ENCODE results near the gene APBA2. TPM values are rescaled to one million over a fixed set of nuclear protein-coding genes. Genes with fewer than 3 reads are reported as not detected.
"Not testable (repeated sequence)": the region's sequence is repeated elsewhere in the genome, so short reads cannot be mapped to it uniquely, and the experiment has no call there.

APBA2 gene
- total RNA-seq, 2 donors from 2014 or later, result 2.7 to 4.0 TPM

DNA sequence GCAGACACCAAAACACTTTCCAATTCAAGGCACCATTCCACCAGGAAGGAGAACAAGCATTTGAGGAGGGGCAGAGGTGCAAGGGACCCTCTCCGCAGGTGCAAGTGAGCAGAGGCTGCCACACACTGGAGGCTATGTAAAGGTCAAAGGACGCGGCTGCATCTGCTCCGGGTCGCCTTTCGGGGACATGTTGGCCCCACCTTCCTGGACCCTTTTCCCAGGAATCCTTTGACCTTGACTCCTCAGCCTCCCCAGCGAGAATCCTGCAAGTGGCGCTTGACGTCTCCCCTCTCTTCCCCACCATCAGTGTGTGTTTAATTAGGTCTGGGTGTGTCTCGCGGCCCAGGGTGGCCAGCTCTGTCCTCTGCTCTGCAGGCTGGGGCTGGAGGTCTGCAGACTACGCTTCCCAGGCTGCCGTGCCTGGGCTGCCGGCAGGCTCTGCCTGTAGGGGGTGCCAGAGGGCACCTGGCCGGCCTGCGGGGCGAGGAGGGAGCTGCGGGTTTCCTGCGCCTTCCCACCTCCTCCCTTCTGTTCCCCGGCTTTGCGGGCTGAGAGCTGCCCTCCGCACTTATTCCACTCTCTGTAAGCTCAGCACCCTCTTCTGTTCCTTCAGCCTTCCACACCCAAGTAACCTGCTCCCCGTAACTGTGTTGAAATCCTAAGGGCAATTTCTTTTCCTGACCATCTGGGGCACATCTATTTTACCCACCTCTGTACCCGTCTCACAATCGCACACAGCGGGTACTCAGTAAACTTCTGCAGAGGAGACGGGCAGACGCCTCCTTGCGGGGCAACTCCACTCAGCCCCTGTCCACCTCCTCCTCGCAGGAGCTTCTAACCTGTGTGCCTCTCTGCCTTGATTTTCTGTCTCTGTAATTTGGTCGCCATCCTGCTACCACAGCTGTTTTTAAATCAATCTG is 254.0 kb downstream of the APBA2 start:
- DNase-seq (ENCODE audit: low spot score), result peak; percentile 77
- intact Hi-C loops (cut with DNase I), result no loop called here

DNA sequence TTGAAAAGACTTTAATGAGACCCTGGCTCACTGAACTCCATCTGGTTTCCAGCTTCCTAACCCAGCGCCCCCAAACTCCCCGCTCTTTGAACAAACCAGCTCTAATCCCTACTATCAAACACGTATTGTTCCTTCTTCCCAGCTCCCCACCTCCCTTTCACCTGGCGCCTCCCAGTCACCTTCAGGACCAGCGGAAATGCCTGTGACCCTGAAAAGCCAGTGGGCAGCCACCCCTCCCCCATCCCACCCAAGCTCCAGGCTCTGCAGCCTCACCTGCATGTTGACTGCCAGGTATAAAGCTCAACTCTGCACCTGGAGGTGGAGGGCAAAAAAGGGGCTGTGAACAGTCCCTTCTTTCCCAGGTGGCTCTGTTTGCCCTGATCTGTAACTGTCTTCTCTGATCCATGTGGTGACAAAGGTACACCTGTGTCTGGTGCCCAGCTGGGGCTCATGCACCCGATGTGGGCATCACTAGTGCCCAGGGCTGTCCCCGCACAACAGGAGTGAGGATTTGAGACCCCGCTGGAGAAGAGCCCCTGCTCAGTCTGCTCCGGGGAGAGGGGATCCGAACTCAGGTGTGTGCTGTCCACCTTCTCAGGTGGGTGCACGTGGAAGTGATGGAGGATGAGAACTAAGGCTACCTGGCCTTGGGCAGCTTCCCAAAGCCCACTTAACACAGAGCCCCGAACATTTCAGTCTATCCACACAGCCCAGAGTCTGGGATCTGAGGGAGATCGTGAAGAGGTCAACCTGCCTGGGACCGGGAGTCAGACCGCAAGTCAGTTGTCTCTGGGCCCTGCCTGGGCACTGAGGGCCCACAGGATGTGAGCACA is 254.9 kb downstream of the APBA2 start:
- intact Hi-C loops (cut with DNase I), result no loop called here
- DNase-seq (ENCODE audit: low spot score), result peak; percentile 47

DNA sequence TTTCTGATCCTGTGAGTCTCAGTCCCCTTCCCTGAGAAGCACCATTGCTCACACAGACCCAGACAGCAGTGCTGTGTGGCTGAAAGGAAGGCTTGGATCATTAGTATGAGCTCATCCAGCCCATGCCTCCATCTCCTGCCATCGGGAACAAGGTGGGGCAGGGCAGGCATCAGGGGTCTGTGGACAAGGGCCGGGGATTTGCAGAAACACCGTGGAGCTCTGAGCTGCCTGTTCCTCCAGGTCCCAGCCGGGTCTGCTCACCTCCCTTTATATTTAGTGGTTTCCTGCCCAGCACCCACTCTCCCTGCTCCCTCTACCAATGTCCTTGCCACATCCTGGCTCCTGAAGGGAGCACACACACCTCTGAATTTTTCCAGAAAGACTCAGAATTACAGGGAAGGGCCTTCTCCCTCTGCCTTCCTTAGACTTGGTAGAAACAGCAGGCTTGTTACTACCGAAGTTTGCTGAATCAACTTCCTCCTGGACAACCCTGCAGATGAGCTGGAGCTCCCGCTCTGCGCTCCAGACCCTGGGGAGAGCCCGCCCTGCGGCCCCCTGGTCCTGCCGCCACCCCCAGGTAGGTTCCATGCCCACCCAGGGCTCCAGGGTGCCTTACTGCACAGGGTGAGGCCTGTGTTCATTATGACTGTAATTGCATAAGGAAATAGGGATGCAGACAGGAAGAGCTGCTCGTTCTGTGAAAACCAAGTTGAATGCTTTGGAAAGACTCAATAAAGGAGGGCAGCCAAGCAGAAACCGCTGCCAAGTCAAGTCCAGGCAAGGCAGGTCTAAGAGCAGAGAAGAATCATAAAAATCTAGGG is 255.7 kb downstream of the APBA2 start:
- DNase-seq (ENCODE audit: low spot score), result peak; percentile 45
- intact Hi-C loops (cut with DNase I), result no loop called here

DNA sequence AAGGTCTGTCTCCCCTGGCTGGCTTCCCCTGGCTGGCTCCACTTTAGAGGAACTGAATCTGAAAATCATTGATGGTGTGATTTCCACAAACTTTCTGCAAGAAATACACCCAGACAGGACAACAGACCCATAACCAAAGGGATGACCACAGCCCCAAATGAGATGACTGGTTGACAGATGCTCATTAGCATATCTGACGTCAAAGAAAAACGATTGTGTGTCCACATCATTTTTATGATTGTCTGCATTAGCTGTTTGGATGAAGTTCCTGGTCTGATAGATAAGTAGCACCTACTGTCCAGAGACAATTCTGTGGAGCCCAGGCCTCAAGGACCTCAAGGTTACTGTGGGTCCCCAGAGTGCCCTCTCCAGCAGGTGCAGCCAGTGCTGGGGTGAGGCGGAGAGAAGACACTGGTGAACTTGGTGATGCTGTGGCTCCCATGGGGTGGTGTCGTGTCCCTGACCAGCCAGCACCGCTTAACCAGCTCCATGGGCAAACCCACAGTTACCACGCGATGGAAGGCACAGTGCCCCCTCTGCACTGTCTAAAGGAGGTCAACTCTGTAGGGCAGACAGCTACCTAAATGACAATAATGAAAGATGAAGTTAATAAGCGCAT is 256.5 kb downstream of the APBA2 start:
- intact Hi-C loops (cut with DNase I), result no loop called here
- peak; percentile 38 for DNase-seq (ENCODE audit: low spot score)

DNA sequence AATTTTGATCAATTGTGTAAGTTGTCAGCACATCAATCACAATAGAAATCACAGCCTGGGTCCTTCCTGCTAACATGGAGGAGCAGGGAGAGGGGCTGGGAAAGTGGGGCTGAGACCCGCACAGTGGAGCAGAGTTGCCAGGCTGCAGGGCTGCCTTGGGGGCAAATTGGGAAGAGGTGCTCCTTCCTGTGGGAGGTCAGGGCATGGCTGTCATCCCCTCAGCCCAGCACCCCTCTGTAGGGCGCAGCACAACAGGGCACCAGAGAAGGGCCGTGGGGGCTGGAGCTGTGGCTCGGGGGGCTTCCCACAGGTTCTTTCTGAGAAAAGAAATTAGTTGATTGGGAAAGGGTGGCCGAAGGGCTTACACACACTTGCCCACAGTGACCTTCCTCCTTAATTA is 257.5 kb downstream of the APBA2 start:
- intact Hi-C loops (cut with DNase I), result no loop called here
- peak; percentile 54 for DNase-seq (ENCODE audit: low spot score)

DNA sequence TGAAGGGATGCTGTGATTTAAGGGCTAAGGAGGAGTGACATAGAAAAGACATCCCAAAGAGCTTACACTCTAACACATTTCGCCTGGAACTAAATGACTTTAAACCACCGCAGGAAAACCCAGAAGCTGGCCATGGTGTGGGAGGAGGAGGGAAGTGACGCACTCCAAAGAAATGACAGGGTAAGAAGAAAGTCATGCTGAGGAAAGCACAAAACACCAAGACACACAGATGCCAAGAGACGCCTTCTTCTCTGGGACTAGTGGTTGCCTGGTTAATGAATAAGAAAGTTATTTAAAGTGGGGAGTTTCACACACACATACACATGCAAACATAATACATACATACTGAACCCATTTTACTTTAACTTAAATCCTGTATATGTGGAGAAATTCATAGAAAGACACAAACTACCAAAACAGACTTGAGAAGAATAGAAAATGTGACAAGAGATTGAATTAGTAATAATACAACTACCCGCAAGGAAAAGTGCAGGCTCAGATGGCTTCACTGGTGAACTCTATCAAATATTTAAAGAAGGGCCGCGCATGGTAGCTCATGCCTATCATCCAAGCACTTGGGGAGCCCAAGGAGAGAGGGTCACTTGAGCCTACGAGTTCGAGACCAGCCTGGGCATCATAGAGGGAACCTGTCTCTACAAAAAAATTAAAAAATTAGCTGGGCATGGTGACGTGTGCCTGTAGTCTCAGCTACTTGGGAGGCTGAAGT is 258.3 kb downstream of the APBA2 start:
- peak; percentile 30 for DNase-seq (ENCODE audit: low spot score)
- intact Hi-C loops (cut with DNase I), result no loop called here

DNA sequence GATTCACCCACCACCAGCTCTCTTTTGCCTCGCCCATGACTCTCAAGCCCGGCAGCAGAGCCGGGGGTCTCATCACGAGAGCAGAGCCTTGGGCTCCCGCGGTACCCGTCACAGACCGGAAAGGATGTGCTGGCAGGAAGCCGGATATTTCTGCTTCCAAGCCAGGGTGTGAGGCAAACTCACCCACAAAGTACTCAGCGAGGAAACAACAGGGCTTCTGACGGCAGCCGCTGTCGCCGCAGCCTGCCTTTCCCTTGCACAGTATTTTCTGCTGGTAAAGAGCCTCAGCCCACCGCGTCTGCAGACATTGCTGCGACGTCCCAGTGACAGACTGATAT is 263.9 kb downstream of the APBA2 start:
- intact Hi-C loops (cut with DNase I), result no loop called here

DNA sequence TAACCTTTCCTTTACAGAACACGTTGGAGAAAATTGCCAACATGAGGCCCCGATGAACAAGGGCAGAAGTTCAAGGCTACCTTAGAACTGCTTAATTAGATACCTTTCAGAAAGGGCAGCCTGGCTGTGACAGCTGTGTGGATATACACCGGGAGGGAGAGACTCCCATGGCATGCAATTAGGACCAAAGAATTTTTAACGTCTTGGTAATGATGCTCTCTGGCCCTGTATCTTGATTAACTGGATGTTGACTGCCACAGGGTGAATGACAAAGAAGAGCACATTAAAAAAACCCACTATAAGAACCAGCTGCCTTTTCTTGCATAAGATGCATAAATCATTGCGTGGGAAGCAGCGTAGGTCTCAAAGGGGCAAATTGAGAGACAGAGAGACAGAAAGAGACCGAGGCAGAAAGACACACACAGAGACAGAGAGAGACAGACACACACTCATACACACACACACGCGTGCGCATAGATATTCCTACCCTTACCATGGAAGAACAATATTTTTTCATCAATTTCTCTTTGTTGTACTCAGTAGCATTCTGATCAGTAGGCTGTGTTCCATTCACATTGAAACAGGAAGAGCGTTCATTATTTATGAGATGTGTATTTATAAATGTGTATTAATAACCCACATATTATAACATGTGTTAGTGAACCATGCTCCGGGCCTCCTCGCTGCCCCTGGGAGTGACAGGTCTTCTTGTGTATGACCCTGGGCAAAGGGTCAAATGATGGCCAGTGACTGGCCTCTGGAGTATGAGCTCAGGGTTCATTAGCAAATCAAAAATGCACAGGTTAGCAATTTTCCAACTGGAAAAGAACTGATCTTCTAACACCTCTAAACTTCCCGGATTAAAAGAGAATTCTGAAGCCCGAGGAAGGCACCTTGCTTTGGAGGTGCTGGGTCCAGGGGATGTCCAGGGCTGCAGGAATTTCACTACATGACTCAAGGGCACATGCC is 265.0 kb downstream of the APBA2 start:
- intact Hi-C loops (cut with DNase I), result no loop called here
- DNase-seq (ENCODE audit: low spot score), result no peak

More for the DNA sequence above, 263.9 kb downstream of the APBA2 start:
- DNase-seq (ENCODE audit: low spot score), result no peak

DNA sequence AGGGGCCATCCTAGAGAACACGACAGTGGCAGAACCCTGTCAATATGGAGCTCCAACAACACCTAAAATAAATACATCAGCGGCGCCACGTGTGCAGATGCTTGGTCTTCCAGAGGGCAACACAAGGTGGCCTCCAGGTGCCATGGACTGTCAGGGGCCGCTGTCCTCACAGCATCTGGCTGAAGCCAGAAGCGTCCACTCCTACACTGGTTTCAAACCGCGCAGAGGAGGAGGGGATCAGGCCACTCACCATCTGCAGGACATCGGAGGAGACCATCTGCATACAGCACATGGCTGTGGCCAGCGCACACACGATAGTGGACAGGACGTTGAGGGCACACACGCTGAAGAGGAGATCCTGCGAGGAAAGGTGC is 265.7 kb downstream of the APBA2 start:
- no peak for DNase-seq (ENCODE audit: low spot score)

DNA sequence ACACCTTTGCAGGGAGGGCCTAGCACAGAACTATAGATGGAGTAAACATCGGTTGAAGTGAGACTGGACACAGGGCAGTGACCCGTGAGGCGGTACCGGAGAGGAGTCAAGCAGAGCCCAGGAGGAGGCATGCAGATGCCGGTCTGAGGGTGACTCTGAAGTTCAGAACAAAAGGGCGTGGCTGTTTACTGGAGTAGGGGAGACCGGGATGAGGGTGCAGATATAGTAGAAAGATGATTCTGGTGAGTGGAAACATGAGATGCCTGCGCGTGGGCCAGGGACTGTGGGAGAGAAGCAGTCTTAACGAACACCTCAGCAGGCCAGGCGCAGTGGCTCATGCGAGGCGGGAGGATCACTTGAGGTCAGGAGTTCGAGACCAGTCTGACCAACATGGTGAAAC is 270.7 kb downstream of the APBA2 start:
- DNase-seq (ENCODE audit: low spot score), result no peak
- intact Hi-C loops (cut with DNase I), result no loop called here

More for the DNA sequence above, 265.7 kb downstream of the APBA2 start:
- intact Hi-C loops (cut with DNase I), result no loop called here

DNA sequence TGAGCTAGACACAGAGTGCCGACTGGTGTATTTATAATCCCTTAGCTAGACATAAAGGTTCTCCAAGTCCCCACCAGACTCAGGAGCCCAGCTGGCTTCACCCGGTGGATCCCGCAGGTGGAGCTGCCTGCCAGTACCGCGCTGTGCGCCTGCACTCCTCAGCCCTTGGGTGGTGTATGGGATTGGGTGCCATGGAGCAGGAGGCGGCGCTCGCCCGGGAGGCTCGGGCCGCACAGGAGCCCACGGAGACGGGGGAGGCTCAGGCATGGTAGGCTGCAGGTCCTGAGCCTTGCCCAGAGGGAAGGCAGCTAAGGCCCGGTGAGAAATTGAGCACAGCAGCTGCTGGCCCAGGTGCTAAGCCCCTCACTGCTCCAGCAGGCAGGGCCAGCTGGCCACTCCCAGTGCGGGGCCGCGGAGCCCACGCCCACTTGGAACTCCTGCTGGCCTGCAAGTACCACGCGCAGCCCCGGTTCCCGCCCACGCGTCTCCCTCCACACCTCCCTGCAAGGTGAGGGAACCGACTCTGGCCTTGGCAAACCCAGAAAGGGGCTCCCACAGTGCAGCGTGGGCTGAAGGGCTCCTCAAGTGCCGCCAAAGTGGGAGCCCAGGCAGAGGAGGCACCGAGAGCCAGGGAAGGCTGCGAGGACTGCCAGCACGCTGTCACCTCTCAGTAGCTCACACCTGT is 274.1 kb downstream of the APBA2 start:
- no peak for DNase-seq (ENCODE audit: low spot score)
- intact Hi-C loops (cut with DNase I), result no loop called here

DNA sequence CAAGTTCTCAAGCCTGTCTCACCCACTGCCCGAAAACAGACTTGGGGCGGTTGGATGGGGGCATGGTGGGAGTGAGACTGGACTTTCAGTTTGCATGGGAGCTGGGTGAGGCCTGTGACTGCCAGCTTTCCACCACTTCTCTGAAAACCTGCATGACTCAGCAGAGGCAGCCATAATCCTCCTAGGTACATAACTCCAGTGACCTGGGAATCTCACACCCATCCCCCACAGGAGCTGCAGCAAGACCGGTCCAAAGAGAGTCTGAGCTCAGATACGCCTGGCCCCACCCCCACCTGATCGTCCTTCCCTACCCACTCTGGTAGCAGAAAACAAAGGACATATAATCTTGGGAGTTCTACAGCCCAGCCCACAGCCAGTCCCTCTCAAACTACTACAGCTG is 276.6 kb downstream of the APBA2 start:
- intact Hi-C loops (cut with DNase I), result no loop called here

DNA sequence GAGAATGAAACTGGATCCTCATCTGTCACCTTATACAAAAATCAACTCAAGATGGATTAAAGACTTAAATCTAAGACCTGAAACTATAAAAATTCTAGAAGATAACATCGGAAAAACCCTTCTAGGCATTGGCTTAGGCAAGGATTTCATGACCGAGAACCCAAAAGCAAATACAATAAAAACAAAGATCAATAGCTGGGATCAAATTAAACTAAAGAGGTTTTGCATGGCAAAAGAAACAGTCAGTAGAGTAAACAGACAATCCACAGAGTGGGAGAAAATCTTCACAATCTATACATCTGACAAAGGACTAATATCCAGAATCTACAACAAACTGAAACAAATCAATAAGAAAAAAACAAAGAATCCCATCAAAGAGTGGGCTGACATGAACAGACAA is 281.3 kb downstream of the APBA2 start:
- intact Hi-C loops (cut with DNase I); DNase-seq (ENCODE audit: low spot score): not testable (repeated sequence)

More for the DNA sequence above, 276.6 kb downstream of the APBA2 start:
- DNase-seq (ENCODE audit: low spot score), result no peak

All from posterior vena cava (tissue), 2 donors.